Heart right ventricle (tissue), 16 donors: ENCODE measurements around the gene SMNDC1. TPM values are rescaled to one million over a fixed set of nuclear protein-coding genes. Genes with fewer than 3 reads are reported as not detected.

Source experiments
- ATAC-seq, 8 donors: fragments of 200-7000 bp; cut with Tn5 transposase; one replicate each; pipeline ENCODE4 v1.9.1; 2020; ENCODE audit warnings: mild to moderate bottlenecking in 8 of 8, moderate library complexity in 8 of 8, moderate number of reproducible peaks in 1 of 8
- DNase-seq, 2 donors: peaks; one replicate each; pipeline ENCODE4 v3.0.0-alpha.2; 2020
- H3K27ac ChIP-seq, 10 donors: fragments of 200-600 bp; sonication (generic) in 2 of 10; one replicate each; pipeline versions ENCODE4 v1.5.0 to v1.8.0; 2020 to 2022; ENCODE audit warnings: mild to moderate bottlenecking in 3 of 10
- H3K27me3 ChIP-seq, 7 donors: fragments of 200-600 bp; one replicate each; pipeline ENCODE4 v1.8.0; 2021 to 2022; ENCODE audit warnings: mild to moderate bottlenecking in 2 of 7
- H3K36me3 ChIP-seq, 9 donors: fragments of 200-600 bp; sonication (generic) in 1 of 9; one replicate each; pipeline versions ENCODE4 v1.5.0 to v1.8.0; 2020 to 2022; ENCODE audit warnings: mild to moderate bottlenecking in 2 of 9
- H3K4me1 ChIP-seq, 9 donors: fragments of 200-600 bp; sonication (generic) in 1 of 9; one replicate each; pipeline versions ENCODE4 v1.5.0 to v1.8.0; 2020 to 2022; ENCODE audit warnings: mild to moderate bottlenecking in 4 of 9
- H3K4me3 ChIP-seq, 10 donors: fragments of 200-600 bp; sonication (generic) in 2 of 10; one replicate each; pipeline versions ENCODE4 v1.5.0 to v1.8.0; 2020 to 2022; ENCODE audit warnings: mild to moderate bottlenecking in 7 of 10, moderate library complexity in 2 of 10
- H3K9me3 ChIP-seq, 11 donors: fragments of 200-600 bp in 10 of 11; sonication (generic) in 2 of 11; one replicate each; pipeline versions ENCODE4 v1.5.0 to v1.8.0; 2013 to 2022; ENCODE audit warnings: mild to moderate bottlenecking in 2 of 11, control low read depth in 1 of 11, moderate library complexity in 1 of 11
- CTCF ChIP-seq, 9 donors: fragments of 200-600 bp; sonication (generic) in 2 of 9; IDR thresholded peaks; one replicate each; pipeline versions ENCODE4 v1.5.0 to v1.8.0; 2021 to 2022; ENCODE audit warnings: antibody characterized with exemption in 9 of 9, mild to moderate bottlenecking in 5 of 9, moderate library complexity in 1 of 9
- WGBS, 2 donors: extraction: QIAGEN DNeasy Blood & Tissue Kit; methylation state at CpG; one replicate each; pipeline ENCODE4 v1.1.7; 2013; ENCODE audit warnings: inconsistent platforms in 1 of 2; 5-methylcytosine and 5-hydroxymethylcytosine counted together
- intact Hi-C, 10 donors: fragments of 100-400 bp; cut with DNase I; formaldehyde crosslinking; loops; one replicate each; pipeline versions ENCODE4 v1.11.1 to v1.14.2; 2022
- polyA plus RNA-seq, 2 donors: library from polyadenylated mRNA; stranded (reverse); fragments of 200-250 nt; gene quantifications; one replicate each; pipeline ENCODE4 v1.2.3, GENCODE V29; 2013
- total RNA-seq, 10 donors: library from RNA; stranded (reverse); fragmentation: NEBNext Ultra II Directional in 3 of 10; extraction: Animal tissue kit (Norgen Biotek cat#: 25700) in 3 of 10; gene quantifications; one replicate each; pipeline versions ENCODE4 v1.2.1 to v1.2.4, GENCODE V29; 2021 to 2023
- donor health status: Arrhythmogenic right ventricular cardiomyopathy.
- donor health status: ischemic (EF 13 %, LVEDD 7.1; RV severe dilation, severe dysfunction).
- donor health status: healthy with polysubstance abuse.
- donor health status: DM: no; HTN: yes; CAD: no.
- donor health status: DM: no; HTN: no; CAD: no.
- donor health status: ischemic (EF 25% LVEDD 6.9; RV normal size, moderate dysfunction).
- donor health status: ischemic (EF 25% LVEDD 5.7; RV mildly dilated, moderate dysfunction).
- donor health status: healthy.
- donor health status: DM: yes; HTN: yes; CAD: no.
- donor health status: Ischemic cardiomyopathy.
- donor health status: ischemic (EF 35%, LVEDD 5.7; RV mildly dilated, moderate dysfunction).
- donor health status: nonischemic (EF 11% LVEDD 7.7; RV severe dilation, severe dysfunction).
- donor health status: DM: yes; HTN: yes; CAD: no.
- donor health status: PGD.
- donor health status: ischemic (EF 29% LVEDD 5.4; RV normal size, mild dysfunction).
- donor health status: nonischemic (EF 23%, LVEDD 6.1; RV moderate dilation, normal function).

The SMNDC1 gene
- total and polyA plus RNA-seq, 12 donors: 10.1 to 28.0 (median 20.7) TPM

GRCh38 chr10:110313674-110314073, 9.0 kb upstream of the SMNDC1 start:
- TF ChIP-seq CTCF (IDR thresholded peaks at IDR 0.05): no peak
- no peaks in the 10 kb centered on the region for H3K9me3 ChIP-seq
- no peak overlapping the region for H3K27ac ChIP-seq
- DNase-seq (no peak), ATAC-seq (no peak)
- H3K27me3 ChIP-seq: no peaks in the 10 kb centered on the region
- H3K4me3 ChIP-seq: no peak overlapping the region
- no peaks in the 10 kb centered on the region for H3K36me3 ChIP-seq
- WGBS, 2 donors: 76 to 82% methylated on average over 2 of the region's 2 CpGs
- peaks cover 0 to 26% (median 0%) of the 10 kb centered on the region in 9 donors for H3K4me1 ChIP-seq
- intact Hi-C loops: loop anchor here in 8 of 10 donors (5.0 kb wide), 7 partner anchors 39 to 289 kb away; partner anchors contain the start of gene DUSP5 (in 1 of the 8)

DNA sequence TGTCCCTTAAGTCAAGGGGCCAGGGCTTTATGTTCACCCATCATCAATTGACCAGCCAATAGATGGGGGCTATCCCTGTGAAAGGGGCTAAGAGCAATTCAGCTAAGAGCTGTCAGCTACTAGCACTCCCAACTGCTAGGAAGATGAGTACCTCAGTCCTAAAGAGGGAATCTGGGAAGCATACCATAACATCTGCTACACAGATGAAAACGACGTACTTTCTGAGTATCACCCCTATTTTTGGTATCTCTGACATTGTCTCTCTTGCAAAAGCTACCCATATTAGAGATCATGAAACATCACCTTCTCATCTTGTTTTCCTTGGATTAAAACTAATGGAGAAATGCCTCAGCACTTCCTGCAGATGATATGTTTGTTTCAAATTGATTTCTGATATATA, 7.5 kb upstream of the SMNDC1 start:
- WGBS, 2 donors: 50 to 62% methylated on average over 2 of the region's 2 CpGs
- intact Hi-C loops: loop anchor here in 8 of 10 donors (5.0 kb wide), 7 partner anchors 40 to 290 kb away; partner anchors contain the start of gene DUSP5 (in 1 of the 8)
- ATAC-seq (no peak), DNase-seq (no peak)
- peaks cover 0 to 26% (median 0%) of the 10 kb centered on the region in 9 donors for H3K4me1 ChIP-seq
- no peak overlapping the region for H3K4me3 ChIP-seq
- no peaks in the 10 kb centered on the region for H3K9me3 ChIP-seq
- no peak for TF ChIP-seq CTCF (IDR thresholded peaks at IDR 0.05)
- no peak overlapping the region for H3K27ac ChIP-seq
- no peaks in the 10 kb centered on the region for H3K27me3 ChIP-seq
- H3K36me3 ChIP-seq: no peaks in the 10 kb centered on the region

DNA sequence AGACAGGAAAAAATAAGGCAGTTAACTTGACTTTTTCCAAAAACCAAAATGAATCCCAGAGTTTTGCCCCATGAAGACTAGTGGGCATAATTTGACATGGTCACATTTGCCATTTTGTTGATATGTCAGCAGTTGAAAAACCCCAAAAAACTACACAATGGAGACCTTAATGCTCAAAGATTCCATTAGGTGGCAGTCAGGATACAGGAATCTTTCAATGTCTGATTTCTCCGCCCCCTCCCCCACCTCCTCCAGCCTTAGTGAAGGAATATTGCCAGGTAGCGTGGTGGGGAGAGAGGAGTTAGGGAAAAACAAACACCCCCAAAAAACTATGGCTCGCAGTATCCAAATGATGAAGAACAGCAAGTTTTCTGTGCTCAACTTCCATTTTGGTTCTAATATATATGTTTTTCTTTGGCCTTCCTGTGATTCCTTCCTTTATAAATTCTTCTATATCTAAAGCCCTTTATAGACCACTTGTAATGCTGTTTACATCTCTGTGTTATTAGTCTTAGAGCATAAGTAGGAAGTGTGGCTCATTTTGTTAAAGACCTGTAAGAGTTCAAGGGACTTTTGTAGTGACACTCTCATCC, 6.7 kb upstream of the SMNDC1 start:
- peak; percentile 50 to 80 (median 66) for TF ChIP-seq CTCF (IDR thresholded peaks at IDR 0.05)
- Histone ChIP-seq H3K36me3 (no peaks in the 10 kb centered on the region), H3K27ac (peak overlapping the region in 2 of 10 donors; percentile 38 to 41), H3K4me1 (peaks cover 0 to 26% (median 1%) of the 10 kb centered on the region in 9 donors), H3K27me3 (no peaks in the 10 kb centered on the region), H3K9me3 (no peaks in the 10 kb centered on the region), H3K4me3 (no peak overlapping the region)
- ATAC-seq (peak in 7 of 8 donors; percentile 71 to 90 (median 80)), DNase-seq (peak; percentile 17 to 55)
- 1 to 3% methylated on average over 3 of the region's 3 CpGs for WGBS, 2 donors
- intact Hi-C loops: loop anchor here (1.0 to 5.0 kb wide), 11 partner anchors 41 to 291 kb away; partner anchors contain the start of gene DUSP5 (in 1 of the 10)

GRCh38 chr10:110310741-110311140, 6.0 kb upstream of the SMNDC1 start:
- Histone ChIP-seq H3K4me3 (no peak overlapping the region), H3K9me3 (no peaks in the 10 kb centered on the region), H3K27ac (peak overlapping the region in 2 of 10 donors; percentile 38 to 41), H3K27me3 (no peaks in the 10 kb centered on the region), H3K36me3 (no peaks in the 10 kb centered on the region), H3K4me1 (peaks cover 0 to 33% (median 7%) of the 10 kb centered on the region in 9 donors)
- DNase-seq: no peak
- WGBS, 2 donors: 45 to 49% methylated on average over 3 of the region's 3 CpGs
- intact Hi-C loops: loop anchor here (1.0 to 5.0 kb wide), 11 partner anchors 42 to 292 kb away; partner anchors contain the start of gene DUSP5 (in 1 of the 10)
- no peak for TF ChIP-seq CTCF (IDR thresholded peaks at IDR 0.05)
- peak in 3 of 8 donors; percentile 21 to 41 (median 39) for ATAC-seq
